Ammon's horn (tissue), 1 donor: ENCODE measurements around the gene KAZN.

Source experiments
- DNase-seq: peaks from one replicate; pipeline ENCODE4 v3.0.0-alpha.2; 2016; ENCODE audit warnings: low spot score

The KAZN gene

DNA sequence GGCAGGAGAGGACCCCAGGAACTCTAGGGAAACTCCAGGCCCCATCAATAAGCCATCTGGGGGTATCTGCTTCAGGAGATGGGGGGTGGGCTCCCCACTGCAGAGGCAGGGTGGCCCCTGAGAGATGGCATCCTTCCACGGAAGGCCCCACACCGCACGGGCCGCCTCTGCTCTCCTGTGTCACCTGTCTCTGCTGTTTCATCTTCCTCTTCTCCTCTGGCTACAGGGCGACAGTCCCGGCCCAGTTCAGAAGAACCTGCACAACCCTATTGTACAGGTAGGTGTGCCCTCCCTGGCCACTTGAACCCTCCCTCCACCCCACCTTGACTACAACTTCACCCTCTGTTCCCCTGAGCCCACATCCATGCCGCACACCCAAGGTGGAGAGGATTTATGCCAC, 464.9 kb downstream of the KAZN start:
- DNase-seq: no peak

DNA sequence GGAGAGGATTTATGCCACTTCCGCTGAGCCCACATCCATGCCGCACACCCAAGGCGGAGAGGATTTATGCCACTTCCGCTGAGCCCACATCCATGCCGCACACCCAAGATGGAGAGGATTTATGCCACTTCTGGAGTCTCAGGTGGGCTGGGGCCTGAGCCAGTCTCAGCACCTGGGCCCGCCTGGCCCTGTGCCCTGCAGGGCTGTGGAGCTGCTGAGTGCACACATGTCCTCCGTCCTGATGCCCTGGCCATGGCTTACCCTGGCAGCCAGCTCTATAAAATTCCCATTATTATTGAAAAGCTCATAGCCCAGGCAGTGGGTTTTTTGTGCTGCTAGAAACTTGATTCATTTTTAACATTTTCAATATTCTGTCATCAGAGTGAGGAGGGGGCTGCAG, 465.3 kb downstream of the KAZN start:
- DNase-seq: no peak

DNA sequence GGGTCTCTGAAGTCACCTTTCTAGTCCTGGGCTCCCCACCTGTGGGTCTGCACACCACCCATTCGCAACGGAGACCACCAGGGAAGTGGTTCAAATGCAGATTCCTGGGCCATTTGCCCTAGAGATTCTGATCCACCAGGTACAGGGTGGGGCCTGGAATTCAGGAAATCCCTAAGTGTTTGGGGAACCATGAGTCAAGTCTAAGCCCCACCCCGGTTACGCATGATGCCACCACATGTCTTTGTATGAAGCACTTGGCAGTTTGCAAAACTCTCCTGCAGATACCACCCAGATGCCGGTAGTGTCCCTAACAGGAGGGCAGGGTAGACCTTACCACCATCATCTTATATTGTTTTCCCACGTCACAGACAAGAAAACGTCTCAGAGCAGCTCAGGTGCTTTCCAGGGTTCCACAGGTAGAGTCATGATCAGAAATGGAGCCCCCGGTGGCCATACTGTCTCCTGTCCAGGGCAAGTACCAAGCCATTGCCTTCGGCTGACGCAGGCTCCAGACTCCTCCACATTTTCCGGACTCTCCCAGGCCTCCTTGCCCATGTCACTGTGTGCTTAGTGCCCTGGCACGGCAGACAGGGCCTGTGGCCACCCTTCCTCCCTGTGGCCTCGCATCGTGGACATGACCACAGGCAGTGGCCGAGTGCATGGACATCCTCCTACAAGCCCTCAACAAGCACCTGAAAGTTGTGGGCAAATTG, 465.9 kb downstream of the KAZN start:
- DNase-seq: no peak

DNA sequence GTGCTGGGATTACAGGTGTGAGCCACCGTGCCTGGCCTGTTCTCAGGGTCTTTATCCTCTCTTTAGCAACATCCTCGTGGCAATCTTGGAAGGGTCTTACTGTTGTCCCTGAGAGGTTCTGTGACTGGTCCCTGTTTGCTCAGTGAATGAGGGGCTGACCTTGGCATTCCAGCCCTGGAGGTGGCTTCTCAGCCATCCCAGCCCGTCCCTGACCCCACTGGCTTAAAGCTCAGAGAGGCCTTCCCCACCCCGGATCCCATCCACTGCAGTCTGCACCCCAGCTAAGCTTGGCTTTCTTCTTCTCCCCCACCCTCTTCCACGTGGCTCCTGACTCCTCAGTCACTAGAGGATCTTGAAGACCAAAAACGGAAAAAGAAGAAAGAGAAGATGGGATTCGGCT, 466.8 kb downstream of the KAZN start:
- DNase-seq: no peak

DNA sequence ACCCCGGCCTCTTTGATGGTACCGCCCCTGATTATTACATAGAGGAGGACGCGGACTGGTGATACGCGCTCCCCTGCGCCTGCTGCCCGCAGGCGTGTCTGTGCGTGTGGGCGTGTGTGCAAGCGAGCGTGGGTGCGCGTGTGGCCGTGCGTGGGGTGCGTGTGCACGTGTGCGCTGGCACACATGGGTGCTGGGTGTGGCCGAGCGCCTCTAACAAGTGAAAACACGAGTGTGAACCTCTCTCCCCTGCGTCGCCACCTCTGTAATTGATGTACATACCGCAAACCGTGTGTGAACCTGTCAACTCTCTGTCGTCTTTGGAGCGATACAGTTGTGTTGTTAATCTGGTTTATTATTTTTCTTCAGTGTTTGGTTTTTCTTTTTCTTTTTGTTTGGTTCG, 467.3 kb downstream of the KAZN start:
- DNase-seq: no peak

DNA sequence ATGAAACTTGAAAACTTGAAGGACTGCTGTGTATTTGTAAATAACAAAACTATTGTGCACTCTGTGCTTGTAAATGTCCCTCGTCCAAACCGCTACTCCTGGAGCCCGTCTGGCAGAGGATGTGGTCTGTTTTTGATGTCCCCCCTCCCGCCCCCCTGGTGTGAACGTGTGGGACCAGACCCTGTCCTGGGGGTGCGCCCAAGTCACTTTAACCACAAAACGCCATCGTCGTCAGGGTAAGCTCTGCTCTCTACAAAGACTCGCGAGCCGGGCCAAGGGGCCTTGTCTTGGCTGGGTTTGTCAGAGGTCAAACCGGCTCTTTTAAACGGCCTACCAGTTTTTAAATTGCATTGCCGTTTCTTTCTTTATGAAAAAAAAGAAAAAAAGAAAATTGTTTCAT, 467.7 kb downstream of the KAZN start:
- DNase-seq: no peak

DNA sequence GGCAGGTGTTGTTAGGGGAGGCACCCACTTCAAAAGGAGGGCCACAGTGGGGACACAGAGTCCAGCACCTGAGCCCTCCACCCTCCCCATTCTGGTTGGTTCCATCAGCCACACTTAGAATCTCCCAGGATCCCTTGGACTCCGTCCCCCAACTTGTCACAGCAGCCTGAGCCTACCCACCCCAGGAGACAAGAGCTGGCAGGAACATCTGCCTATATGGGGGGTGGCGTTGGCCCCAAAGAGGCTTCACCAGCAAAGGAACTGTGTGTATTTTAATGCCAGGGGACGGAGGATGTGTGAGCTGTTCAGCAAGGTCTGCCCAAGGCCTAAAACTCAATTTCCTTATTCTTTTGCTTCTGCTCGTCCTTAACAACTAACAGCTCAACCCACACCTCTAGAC, 468.7 kb downstream of the KAZN start:
- no peak for DNase-seq

DNA sequence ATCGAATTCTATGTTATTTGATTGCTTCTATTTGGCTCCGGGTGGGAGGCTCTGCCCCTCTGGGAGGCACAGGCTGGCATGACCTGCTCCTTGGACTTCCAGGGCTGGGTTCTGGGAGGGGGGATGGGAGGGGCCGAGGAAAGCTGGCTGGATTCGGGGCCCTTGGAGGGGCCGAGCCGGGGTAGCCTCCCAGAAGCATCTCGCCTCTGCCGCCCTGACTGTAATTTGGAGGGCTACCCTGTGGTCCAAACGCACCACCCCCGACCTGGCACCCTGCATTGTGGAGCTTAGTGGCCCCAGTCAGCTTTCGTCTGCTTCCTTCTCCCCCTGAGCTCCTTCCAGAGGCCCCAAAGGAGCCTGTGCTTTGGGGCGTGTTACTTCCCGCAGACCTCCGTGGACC, 469.7 kb downstream of the KAZN start:
- no peak for DNase-seq

DNA sequence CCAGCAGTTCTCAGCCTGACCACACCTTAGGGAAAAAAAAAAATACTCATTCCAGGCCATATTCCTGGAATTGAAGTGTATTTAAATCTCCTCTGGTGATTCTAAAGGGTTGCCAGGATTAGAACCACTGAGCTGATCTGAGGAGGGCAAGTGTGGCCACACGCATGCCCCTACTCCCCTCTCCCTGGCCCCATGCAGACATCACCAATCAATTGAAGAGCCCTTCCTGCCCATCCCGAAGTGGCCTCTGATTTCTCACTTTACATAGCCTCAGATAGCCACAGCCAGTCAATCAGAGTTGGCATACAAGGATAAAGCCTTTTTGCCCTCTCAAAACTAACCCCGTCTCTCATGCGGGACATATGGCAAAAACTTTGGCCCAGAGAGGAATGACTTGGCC, 470.5 kb downstream of the KAZN start:
- DNase-seq: no peak

DNA sequence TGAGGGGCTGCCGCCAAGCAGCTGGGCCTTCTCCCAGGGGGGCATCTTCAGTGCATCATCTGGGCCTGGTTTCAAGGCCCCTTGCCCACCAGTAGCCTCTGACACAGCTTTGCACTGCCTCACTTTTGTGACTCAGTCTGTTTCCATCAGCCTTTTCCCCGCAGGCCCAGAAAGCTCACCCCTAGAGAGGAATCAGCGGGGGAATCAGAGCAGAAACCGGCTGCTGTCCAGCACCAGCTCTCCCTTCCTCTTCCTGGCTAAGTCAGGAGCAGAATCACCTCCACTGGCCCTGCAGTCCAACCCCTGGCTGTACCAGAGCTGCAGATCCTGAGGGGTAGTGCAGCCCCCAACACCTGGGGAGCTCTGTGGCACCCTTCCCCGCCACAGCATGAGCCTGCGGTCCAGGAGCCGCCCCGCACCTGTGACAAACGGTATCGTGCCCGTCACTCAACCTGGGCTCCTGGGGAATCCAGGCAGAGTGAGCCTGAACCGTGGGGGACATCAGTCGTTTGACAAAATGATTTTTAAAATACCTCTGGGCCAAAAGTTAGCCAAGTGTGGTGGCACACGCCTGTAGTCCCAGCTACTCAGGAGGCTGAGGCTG, 471.8 kb downstream of the KAZN start:
- no peak for DNase-seq

DNA sequence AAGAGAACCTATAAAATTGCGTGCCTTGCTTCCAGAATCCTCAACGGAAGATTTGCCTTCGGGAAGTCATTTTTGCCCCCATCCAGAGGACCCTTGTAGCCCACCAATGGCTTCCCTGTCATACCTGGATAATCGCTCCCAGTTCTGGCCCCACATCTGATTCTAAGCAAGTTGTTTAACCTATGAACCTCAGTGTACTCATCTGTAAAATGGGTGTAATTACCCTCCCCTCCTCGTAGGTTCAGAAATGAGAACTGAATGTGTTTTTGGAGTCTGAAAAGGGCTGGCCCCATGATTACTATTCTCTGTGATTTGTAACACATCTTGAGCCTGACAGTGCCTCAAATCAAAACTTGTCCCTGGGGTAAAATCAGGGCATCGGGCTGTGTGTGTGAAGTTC, 473.5 kb downstream of the KAZN start:
- no peak for DNase-seq

DNA sequence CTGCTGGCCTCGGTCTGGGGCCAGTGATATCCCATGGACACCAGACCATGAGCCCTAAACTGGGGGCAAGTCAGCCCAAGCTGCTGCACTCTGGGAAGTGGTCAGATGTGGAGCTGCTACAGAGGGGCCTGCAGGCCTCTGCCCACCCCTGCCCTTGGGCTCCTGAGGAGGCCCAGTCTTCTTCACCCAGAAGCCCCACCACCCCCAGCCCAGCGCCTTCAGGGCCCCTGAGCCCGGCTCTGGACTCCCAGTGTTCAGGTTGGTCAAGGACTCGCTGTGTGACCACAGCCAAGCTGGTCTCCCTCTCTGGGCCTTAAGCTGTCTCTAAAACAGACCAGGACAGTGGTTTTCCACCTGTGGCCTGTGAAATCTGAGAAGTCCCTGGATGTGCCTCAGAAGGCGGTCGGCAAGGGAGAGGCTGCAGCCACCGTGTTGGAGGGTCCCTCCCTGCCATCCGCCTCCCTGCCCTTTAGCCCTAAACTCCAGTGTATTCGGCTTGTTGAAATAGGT, 475.4 kb downstream of the KAZN start:
- DNase-seq: no peak

DNA sequence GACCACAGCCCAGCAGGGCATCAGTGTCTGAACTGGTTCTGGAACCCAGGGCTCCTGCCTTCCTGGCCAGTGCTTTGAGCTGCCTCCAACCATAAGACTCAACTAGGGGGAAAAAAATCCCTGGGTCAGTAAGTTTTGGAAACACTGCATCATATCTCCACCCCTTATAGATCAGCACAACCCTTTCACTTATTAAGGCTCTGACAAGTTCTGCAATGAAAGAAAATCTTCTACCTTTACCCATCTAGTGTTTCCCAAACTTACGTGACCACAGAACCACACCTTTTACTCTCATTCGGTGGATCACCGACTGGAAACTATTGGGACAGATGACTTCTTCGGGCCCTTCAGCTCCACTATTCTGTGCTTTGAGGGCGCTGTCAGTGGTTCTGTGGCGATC, 476.7 kb downstream of the KAZN start:
- DNase-seq: no peak

DNA sequence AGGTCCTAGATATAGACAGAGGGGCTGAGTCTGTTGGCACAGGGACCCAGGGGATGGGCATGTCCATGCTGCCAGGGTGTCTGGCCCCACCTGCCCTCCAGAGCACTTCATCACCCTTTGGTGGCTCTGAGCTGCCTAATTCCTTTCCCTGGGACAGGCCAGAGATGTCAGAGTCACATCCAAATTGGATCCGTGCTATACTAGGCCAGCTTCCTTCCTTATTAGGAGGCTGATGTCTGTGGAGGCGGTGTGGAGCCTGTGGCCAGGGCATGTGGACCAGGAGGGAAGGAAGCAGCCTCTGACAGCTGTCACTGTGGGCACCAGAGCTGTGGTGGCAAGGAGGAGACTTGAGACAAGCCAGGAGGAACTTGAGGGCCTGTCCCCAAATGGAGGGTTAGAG, 477.3 kb downstream of the KAZN start:
- DNase-seq: no peak

DNA sequence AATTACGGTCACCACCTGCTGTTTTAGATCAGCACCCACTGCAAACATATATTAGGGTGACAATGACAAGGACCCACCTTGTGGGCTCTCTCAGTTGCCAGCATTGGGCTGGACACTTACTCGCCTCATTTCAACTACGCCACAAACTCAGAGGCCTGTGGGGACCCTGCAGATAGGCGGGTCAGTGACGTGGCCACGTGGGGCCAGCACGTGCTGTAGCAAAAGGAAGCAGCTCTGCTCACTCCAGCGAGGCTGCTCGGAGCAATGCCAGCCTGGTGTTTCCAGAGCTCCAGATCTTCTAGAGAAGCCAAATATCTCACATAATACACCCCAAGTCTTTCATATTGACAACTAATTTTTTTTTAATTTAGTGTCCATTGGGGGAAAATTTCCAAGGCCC, 478.3 kb downstream of the KAZN start:
- DNase-seq: no peak

DNA sequence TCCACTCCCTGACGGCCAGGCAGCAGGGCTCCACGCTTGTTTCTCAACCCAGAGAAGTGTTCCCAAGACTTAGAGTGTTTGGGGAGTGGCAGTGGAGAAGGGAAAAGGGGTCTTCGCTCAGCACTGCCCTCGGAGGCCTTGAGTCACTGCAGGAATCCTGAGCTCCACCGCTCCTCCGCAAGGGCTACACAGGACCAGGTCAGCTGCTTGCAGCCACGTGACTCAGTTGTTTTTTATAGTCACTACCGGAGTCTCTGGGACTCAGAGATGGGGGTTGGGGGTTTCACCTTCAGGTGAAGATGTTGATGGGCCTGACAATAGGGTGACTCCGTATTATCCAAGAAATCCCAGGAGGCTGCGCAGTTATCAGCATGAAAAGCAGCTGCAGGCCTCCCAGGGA, 478.9 kb downstream of the KAZN start:
- no peak for DNase-seq

DNA sequence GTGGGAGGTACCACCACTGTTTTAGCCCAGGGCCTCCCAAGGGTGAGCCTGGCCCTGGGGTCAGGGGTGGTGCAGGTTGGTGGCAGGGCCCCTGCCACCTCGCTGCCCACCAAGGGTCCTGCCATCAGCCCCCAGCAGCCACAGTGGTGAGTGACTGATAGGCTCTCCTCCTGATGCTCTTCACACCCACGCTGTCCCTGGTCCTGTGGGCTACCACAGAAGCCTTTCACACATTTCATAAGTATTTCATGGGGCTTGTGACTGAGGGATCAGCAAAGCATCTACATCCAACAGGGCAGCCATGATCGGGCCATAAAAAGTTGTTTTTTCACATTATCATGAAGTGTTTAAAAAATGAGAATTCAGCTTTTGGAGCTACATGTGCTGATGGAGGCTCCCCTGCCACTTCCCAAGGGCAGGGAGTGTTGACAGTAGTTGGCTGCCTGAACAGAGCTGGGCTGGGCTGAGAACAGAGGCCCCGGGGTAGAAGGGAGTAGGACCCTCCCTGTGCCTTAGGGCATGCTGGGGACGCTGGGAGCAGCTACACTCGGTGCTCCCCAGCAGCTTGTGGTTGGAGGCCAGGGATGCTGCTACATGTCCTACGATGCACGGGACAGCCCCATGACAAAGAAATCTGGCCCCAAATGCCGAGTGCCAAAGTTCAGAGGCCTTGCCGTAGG, 482.0 kb downstream of the KAZN start:
- no peak for DNase-seq

DNA sequence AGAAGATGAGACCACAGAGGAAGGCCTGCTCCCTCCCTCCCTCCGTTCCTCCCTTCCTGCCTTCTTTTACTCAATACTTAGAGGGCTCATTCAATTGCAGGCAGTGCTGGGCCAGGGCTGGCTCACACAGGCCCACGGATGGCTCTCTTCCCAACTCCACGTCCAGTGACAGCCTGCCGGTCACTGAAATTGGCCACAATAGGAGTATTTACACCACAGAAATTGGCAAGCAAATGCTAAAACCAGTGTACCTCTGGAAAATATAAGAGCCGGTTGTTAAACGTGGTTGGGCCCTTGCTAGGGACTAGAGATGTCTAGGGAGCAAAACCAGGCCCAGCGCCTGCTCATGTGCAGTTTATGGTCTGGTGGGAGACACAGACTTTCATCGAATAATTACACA, 482.6 kb downstream of the KAZN start:
- DNase-seq: no peak

DNA sequence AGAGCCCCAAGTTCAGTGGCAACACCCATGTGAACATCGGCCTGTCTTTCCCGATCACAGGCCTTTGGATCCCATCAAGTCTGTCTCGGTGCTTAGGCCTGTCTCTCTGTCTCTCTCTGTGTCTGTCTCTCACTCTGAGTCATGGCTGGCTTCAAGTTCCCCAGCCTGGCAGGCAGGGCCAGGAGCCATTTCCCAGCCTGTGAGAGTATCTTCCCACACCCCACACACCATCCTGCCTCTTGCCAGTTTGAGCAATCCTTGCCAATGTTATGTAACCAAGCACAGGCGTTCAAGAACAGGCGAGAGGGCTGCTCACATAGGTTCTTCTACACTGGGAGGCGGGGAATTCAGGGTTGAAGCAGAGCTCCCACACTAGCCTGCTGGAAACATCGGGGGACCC, 485.1 kb downstream of the KAZN start:
- DNase-seq: no peak

DNA sequence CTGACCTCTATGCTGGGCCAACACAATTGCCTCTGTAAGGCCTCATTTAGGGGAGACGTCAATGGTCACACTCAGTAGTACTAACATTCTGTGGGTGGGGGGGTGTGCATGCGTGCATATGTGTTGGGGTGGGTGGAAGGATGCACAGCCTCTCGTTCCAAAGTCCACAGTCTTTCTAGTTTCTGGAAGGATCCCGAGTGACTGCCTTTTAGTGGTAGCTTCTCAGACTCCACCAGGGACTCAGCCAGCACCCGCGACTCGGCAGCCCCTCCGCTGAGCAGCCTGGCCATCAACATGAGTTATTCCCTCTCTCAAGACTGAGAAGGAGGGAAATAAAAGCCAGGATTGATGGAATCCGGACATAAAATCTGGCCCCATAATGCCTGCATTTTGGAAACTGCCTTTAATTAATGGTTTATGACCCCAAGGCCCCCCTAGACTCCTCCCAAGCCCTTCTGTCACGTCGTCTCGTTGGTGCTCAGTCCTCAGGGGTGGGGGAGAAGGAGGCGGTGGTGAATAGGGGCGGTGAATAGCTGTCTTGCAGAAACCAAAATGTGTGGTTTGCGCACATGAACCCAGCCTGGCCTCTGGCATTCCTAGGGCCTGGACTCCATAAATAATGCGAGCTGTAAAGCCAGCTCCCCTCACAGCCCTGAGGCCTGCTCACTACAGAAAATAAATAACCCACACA, 489.9 kb downstream of the KAZN start:
- DNase-seq: no peak

DNA sequence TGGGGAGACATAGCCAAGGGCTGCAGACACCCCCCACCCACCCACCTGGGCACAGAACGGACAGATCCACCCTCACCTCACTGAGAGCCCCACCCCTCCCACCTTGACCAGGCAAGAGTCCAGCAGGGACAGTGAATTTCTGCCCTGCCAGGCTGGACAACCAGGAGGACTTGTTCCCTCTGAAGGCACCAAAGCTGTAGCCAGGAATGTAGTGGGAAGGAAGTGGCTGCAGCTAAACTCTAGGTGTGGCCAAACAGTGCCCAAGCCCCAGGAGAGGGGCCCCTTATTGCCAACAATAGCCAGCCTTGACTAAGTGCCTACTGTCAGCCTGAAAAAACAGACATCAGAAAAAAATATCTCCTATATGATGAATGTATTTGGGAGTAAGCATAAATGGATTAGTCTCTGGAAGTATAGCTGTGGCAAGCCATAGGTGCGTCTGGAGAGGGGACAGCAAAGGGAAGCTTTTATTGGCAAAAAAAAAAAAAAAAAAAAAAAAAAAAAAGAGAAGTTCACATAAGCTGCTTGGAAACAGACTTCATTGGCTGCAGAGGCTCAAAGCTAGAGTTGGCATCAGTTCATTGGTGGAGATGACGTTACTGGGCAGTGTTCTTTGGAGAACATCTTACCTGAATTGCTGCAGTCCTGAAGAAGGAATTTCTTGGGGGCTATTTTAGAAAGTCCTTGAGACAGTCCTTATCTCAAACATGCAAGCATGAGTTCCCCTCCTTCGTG, 490.9 kb downstream of the KAZN start:
- DNase-seq: no peak

DNA sequence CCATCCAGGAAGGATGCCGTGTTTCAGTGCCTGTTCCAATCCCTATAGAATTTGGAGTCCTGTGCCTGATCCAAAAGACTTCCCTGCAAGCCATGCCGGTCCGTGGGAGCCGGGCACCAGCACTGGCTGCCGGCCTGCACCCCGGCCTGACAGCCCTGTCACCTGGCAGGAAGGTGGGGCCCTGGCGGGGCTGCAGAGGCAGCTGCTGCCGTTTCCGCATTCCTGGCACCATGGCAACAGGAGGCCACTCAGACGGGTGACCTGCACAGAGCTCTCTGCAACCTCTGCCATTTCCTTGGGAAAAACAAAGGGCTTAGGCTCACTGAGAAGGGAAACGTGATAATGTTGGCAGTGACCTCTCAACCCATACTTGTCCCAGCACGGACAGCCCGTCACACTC, 491.9 kb downstream of the KAZN start:
- no peak for DNase-seq
